GM12892 (cell line): Measurements from ENCODE around the gene TXNRD1.

Experiments
- POLR2A ChIP-seq: IDR thresholded peaks from 2 replicates; pipeline ENCODE4 v1.6.1; 2011; ENCODE audit warnings: low read depth, low read length, control low read depth
- POLR2AphosphoS5 ChIP-seq: IDR thresholded peaks from 2 replicates; pipeline ENCODE4 v1.6.1; 2011; ENCODE audit warnings: low read depth, low read length, control low read depth

GRCh38 chr12:104328790-104329189 is 113.2 kb downstream of the TXNRD1 start:
- TF ChIP-seq POLR2AphosphoS5 (no peak), POLR2A (no peak)
